PC-9 (cell line): ENCODE measurements around the gene CDC37. TPM values are rescaled to one million over a fixed set of nuclear protein-coding genes. Genes with fewer than 3 reads are reported as not detected.
"Not testable (repeated sequence)": the region's sequence is repeated elsewhere in the genome, so short reads cannot be mapped to it uniquely, and the experiment has no call there.

Experiments
- BruUV-seq: library from RNA; stranded (reverse); fragments of 400-500 nt; replicated peaks from 2 replicates; lab custom pipeline; 2021; lab: Mats Ljungman, UMichigan
- CTCF ChIA-PET: fragments of 300-600 bp; sonication (Branson Sonifier 250); formaldehyde crosslinking; loops from one replicate; lab custom pipeline; 2022; ENCODE audit warnings: antibody characterized with exemption; lab: Charles Lee
- POLR2A ChIA-PET: fragments of 300-600 bp; sonication (Branson Sonifier 250); formaldehyde crosslinking; loops from one replicate; lab custom pipeline; 2022; ENCODE audit warnings: antibody characterized with exemption; ENCODE audit not compliant: unreplicated experiment; lab: Charles Lee
- DNase-seq, 2 experiments: peaks; one replicate each; pipeline versions ENCODE4 v3.0.0 to v3.0.0-alpha.2; 2015 to 2022; ENCODE audit warnings: mixed read lengths in 1 of 2
- H2AFZ ChIP-seq: fragments of 200-600 bp; sonication (generic); 2 replicates; pipeline ENCODE4 v1.8.1; 2017; ENCODE audit warnings: antibody characterized with exemption
- H3F3A ChIP-seq: fragments of 200-600 bp; sonication (generic); 2 replicates; pipeline ENCODE4 v1.8.1; 2017; ENCODE audit warnings: antibody characterized with exemption, mild to moderate bottlenecking, low read depth; ENCODE audit not compliant: insufficient read depth
- H3K27ac ChIP-seq: fragments of 200-600 bp; sonication (generic); 2 replicates; pipeline ENCODE4 v1.6.1; 2016; ENCODE audit warnings: mixed run types
- H3K27me3 ChIP-seq: fragments of 200-600 bp; sonication (generic); 2 replicates; pipeline ENCODE4 v1.6.1; 2016; ENCODE audit warnings: low read depth, mixed run types; ENCODE audit not compliant: insufficient read depth
- H3K36me3 ChIP-seq: fragments of 200-600 bp; sonication (generic); 2 replicates; pipeline ENCODE4 v1.6.1; 2016; ENCODE audit warnings: low read depth, mixed run types
- H3K4me1 ChIP-seq: fragments of 200-600 bp; sonication (generic); replicated peaks from 2 replicates; pipeline ENCODE4 v1.6.1; 2016; ENCODE audit warnings: mixed run types; ENCODE audit not compliant: insufficient read depth
- H3K4me2 ChIP-seq: fragments of 200-600 bp; sonication (generic); 2 replicates; pipeline ENCODE4 v1.6.1; 2017; ENCODE audit warnings: mixed run types
- H3K4me3 ChIP-seq: fragments of 200-600 bp; sonication (generic); 2 replicates; pipeline ENCODE4 v1.6.1; 2016; ENCODE audit warnings: mixed run types
- H3K79me2 ChIP-seq: fragments of 200-600 bp; sonication (generic); 2 replicates; pipeline ENCODE4 v1.6.1; 2017; ENCODE audit warnings: low read depth, mixed run types
- H3K9me2 ChIP-seq: fragments of 200-600 bp; sonication (generic); 2 replicates; pipeline ENCODE4 v1.8.1; 2017; ENCODE audit warnings: mild to moderate bottlenecking; ENCODE audit not compliant: insufficient read depth
- H3K9me3 ChIP-seq: fragments of 200-600 bp; sonication (generic); 2 replicates; pipeline ENCODE4 v1.8.1; 2016; ENCODE audit warnings: low read depth; ENCODE audit not compliant: insufficient read depth
- H4K20me1 ChIP-seq: fragments of 200-600 bp; sonication (generic); 2 replicates; pipeline ENCODE4 v1.8.1; 2017; ENCODE audit not compliant: insufficient read depth
- CTCF ChIP-seq: fragments of 200-600 bp; sonication (generic); conservative IDR thresholded peaks from 2 replicates; pipeline ENCODE4 v1.6.1; 2017; ENCODE audit warnings: mixed run types, antibody characterized with exemption, mild to moderate bottlenecking, moderate library complexity
- EZH2 ChIP-seq: fragments of 200-600 bp; sonication (generic); IDR thresholded peaks from 2 replicates; pipeline ENCODE4 v1.8.0; 2017; ENCODE audit warnings: antibody characterized with exemption, low read depth
- intact Hi-C: fragments of 100-400 bp; cut with micrococcal nuclease; formaldehyde crosslinking; loops from one replicate; pipeline ENCODE4 v1.10.0; 2022; ENCODE audit not compliant: unreplicated experiment
- total RNA-seq: library from RNA; stranded (reverse); gene quantifications from 2 replicates; pipeline ENCODE4 v1.2.3, GENCODE V29; 2021

The CDC37 gene
- total RNA-seq, 1 experiment from 2014 or later, result 191 TPM

- ChIA-PET POLR2A (interaction anchor here (0.7 to 0.8 kb wide), 4 partner anchors 64 to 284 kb away, joined by 5 to 12 read pairs (median 6); partner anchors contain the start of gene ICAM1), CTCF (interaction anchor here (0.6 to 1.2 kb wide), 4 partner anchors 88 to 271 kb away, joined by 3 to 4 read pairs (median 4); partner anchors contain the start of gene ICAM1)
- peaks cover 8% of the 10 kb centered on the region; the same call in 1 of the 2 replicates for H3F3A ChIP-seq
- H2AFZ ChIP-seq, result peak overlapping the region; percentile 98
- peaks cover 6% of the 10 kb centered on the region; the same call in 1 of the 2 replicates for H3K36me3 ChIP-seq
- no peak overlapping the region for H3K27ac ChIP-seq
- H4K20me1 ChIP-seq, result no peaks in the 10 kb centered on the region
- no peak for DNase-seq
- no peaks in the 10 kb centered on the region for H3K27me3 ChIP-seq
- no peak for TF ChIP-seq CTCF
- no peak for TF ChIP-seq EZH2
- BruUV-seq, result TSS peak; percentile 76
- intact Hi-C loops, result loop anchor here (5.0 kb wide), 1 partner anchor 48 kb away; the partner anchor contains the start of gene RAVER1
- H3K4me1 ChIP-seq, result peaks cover 6% of the 10 kb centered on the region
- no peaks in the 10 kb centered on the region for H3K9me2 ChIP-seq
- no peaks in the 10 kb centered on the region for H3K9me3 ChIP-seq
- peak overlapping the region; percentile 87 for H3K4me2 ChIP-seq
- peaks cover 8% of the 10 kb centered on the region for H3K79me2 ChIP-seq
- peak overlapping the region; percentile 82 for H3K4me3 ChIP-seq
Observed at GRCh38 chr19:10379880-10380312, 23.4 kb downstream of the CDC37 start.

- Histone ChIP-seq H3K27me3 (no peaks in the 10 kb centered on the region), H3K4me3 (no peak overlapping the region), H4K20me1 (no peaks in the 10 kb centered on the region), H3K4me2 (no peak overlapping the region), H3K9me2 (no peaks in the 10 kb centered on the region), H2AFZ (no peak overlapping the region), H3K4me1 (peaks cover 6% of the 10 kb centered on the region), H3K9me3 (no peaks in the 10 kb centered on the region), H3K79me2 (peaks cover 8% of the 10 kb centered on the region), H3K36me3 (peaks cover 6% of the 10 kb centered on the region; the same call in 1 of the 2 replicates), H3K27ac (no peak overlapping the region), H3F3A (peaks cover 8% of the 10 kb centered on the region; the same call in 1 of the 2 replicates)
- ChIA-PET CTCF (no interaction called here), POLR2A (no interaction called here)
- TF ChIP-seq EZH2 (no peak), CTCF (no peak)
- no peak for DNase-seq
- no TSS peak for BruUV-seq
- intact Hi-C loops, result no loop called here
Observed at GRCh38 chr19:10378124-10378523, 25.2 kb downstream of the CDC37 start.

- H3K4me2 ChIP-seq, BruUV-seq, H3K4me1 ChIP-seq, H3K9me3 ChIP-seq, H2AFZ ChIP-seq, H3K27ac ChIP-seq, H3K36me3 ChIP-seq, POLR2A ChIA-PET, H3K4me3 ChIP-seq, DNase-seq, CTCF ChIA-PET, H3K9me2 ChIP-seq, H3K79me2 ChIP-seq, H4K20me1 ChIP-seq, intact Hi-C loops, H3K27me3 ChIP-seq: not testable (repeated sequence)
- peaks cover 11% of the 10 kb centered on the region; the same call in 1 of the 2 replicates for H3F3A ChIP-seq
Observed at GRCh38 chr19:10377140-10377640, 26.2 kb downstream of the CDC37 start.
